GM18870 (cell line): ENCODE data around the gene ANG.

ENCODE experiments used
- ATAC-seq: cut with Tn5 transposase; IDR thresholded peaks from one replicate; pipeline ENCODE4 v1.9.1; 2021; ENCODE audit warnings: moderate library complexity; ENCODE audit not compliant: unreplicated experiment

ANG gene

DNA sequence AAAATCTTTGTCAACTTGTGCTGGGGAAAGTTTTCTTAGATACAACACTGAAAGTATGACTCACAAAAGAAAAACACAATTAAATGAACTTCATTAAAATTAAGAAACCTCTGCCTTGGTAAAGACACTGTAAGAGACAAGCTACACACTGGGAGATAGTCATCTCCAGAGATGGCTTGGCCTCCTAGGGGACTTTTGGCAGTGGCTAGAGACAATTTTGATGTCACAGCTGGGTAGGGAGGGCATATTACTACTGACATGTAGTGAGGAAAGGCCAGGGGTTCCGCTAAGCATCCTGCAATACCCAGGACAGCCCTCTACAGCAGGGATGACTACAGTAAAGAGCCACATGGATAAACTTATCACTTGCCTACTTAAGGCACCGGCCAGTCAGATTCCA, 12.9 kb upstream of the ANG start:
- ATAC-seq, result no peak

DNA sequence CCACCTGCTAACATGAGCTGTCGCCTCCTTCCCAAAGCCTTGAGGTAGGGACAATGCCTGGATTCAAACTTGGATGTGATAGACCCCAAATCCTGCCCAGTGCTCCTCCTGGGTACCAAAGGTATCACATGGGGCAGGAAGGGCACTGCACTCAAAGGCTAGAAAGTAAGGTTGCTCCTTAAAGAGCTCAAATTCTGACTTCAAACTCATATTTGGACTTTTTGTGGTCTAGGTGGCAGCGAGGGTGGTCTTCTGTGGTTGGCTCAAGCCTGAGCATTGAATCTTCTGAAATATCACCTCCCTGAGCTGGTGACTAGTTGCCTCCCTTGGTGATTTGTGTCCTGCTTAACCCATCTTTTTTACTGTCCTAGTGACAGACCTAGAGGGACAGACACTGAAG, 12.5 kb upstream of the ANG start:
- no peak for ATAC-seq

DNA sequence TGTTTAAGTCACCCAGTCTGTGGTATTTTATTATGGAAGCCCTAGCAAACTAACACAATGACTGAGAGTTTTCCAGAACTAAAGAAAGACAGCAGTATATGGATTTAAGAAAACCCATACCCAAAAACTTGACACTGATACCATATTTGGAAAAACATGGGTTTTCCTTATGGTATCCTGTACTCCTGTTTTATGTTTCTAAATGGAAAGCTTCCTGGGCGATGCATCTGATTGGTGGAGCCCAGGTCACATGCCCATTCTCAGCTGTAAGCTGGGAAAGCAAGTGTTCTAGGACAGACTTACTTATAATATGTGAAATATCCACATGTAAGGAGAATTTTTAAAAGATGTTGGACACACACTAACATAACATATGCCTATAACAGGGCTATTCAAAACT, 8.7 kb upstream of the ANG start:
- ATAC-seq, result no peak

DNA sequence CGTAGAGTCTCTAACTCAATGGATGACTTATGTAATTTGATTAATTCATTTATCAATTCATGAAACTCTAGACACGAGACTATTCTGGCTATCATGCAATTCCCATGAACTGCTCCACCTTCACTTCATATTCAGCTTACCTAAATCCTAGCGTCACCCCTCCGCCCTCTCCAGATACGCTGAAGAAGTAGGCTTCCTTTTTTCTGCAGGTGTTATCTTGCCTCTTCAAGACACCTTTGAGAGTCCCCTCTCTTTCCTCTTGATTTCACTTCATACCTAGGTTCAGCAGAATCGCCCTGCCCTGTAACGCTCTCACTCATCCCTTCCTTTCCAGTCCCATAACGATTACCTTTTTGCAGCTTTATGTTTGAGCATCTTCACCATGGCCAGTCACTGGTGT, 8.2 kb upstream of the ANG start:
- no peak for ATAC-seq

DNA sequence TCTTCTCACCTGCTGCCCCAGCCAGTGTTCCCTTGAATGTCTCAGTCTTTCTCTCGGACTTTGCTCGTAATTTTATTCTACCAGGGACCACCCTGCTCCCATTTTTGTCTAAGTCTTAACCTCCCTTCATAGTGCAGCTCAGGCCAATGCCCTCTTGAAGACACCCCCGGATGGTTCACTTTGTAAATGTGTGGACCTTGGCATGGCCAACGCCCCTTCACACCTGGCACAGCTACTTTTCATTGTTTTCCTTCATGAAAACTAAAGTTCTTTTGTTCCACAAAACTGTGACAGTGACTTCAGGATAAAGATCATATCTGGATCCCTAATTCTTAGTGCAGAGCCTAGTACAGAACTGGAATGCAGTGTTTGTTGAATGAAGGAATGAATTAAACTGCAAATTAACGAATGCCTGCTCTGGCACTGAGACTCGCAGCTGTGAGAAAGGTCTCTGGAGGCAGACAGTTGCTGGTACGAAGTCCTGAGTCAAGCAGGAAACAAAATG, 7.7 kb upstream of the ANG start:
- ATAC-seq, result no peak

DNA sequence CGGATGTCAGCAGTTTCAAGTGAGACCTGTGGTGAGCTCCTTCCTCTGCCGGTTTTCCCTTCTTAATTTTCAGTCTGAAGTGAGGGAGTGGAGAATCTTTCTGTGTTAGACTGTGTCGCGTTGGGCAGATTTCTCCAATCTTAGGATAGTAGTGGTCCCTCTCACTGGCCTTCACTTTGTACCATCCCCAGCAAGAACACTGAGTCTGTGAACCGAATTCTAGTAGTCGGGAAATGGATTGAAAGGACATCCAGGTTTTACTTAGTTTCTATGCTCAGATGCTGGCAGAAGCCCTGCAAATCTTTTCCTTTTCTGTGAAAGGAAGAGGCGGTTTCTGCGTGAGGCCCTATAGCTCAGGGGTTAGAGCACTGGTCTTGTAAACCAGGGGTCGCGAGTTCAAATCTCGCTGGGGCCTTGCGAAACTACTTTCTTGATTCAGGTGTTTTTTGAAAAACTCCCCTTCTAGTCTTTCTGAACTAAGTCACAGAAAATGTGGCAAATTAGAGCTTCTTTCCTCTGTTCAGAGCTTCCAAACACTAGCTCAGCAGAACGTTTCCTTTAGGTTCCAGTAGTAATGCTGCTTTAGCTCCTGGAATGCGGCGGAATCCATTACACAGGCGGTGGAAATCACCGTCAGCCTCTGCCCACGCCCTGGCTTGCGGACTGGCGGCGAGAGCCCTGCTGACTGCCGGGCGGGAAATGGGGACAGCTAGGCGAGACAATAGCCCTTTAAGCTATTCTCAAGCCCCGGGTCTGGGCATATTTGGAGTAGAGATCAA, 7.0 kb upstream of the ANG start:
- peak; percentile 23 for ATAC-seq

DNA sequence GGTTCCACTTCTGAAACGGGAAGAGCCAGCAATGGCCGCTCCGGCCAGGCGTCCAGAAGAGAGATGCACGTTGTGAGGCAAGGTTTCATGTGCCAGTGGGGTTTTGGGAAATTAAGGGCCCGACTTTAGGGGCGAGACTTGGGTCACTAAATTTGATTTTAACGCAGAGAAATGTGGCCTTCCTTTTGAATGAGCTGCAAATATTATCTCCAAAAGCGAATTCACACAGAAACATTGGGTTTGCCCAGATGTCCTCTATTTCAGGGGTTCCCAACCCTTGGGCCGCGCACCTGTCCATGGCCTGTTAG, 6.5 kb upstream of the ANG start:
- ATAC-seq, result no peak

DNA sequence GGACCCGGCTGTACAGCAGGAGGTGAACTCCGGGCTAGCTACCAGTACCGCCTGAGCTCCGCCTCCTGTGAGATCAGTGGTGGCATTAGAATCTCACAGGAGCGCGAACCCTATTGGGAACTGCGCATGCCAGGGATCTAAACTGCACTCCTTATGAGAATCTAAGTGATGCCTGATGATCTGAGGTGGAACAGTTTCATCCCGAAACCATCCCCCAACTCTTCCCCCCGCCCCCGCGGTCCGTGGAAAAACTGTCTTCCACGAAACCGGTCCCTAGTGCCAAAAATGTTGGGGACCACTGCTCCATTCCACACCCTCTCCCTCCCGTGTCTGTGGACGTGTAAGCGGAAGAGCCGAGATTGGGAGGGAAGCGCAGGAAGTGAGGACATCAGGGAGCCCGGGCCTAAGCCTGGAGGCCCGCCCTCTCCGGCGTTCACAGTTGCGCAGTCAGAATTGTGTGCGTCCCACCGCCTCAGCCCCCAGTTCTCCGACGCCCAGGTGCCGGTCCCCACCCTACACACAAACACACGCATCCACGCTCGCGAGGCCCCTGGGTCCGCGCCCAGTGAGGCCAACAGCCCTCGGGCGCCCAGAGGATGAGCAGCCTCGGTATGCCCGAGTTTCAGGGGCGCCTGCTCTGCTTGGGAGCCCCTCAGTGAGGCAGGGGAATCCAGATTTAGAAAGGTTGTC, 6.0 kb upstream of the ANG start:
- peak; percentile 29 for ATAC-seq

DNA sequence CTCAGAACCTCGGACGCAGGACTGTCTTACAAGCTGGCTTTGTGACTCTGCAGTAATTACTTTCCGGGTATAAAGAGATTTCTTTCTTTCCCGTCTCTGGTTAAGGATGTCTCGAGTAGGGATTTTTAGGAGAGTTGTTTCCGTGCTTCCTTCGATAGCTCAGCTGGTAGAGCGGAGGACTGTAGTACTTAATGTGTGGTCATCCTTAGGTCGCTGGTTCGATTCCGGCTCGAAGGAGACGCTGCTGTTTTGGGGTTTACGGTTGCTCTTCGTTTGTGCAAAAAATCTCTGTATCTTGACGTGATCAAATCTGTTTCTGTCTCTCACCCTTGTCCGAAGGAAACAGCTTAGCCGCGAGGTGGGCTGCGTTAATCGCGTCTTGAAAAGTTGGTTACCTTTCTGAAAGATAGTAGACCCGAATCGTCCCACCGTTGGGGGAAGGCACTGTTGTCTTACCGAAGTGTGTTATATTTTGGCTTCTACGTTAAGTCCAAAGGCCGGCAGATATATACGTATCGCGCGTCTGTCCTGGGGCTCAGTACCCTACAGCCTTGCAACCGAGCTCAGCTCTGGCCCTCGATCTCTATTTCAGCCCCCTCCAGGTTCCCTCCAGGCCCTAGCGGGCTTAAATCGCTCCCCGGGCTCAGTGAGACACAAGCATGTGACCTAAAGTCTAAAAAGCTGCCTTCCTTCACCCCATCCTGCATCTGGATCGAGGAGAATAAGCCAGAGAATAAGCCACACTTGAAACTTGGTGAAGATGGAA, 5.3 kb upstream of the ANG start:
- ATAC-seq, result peak; percentile 26

DNA sequence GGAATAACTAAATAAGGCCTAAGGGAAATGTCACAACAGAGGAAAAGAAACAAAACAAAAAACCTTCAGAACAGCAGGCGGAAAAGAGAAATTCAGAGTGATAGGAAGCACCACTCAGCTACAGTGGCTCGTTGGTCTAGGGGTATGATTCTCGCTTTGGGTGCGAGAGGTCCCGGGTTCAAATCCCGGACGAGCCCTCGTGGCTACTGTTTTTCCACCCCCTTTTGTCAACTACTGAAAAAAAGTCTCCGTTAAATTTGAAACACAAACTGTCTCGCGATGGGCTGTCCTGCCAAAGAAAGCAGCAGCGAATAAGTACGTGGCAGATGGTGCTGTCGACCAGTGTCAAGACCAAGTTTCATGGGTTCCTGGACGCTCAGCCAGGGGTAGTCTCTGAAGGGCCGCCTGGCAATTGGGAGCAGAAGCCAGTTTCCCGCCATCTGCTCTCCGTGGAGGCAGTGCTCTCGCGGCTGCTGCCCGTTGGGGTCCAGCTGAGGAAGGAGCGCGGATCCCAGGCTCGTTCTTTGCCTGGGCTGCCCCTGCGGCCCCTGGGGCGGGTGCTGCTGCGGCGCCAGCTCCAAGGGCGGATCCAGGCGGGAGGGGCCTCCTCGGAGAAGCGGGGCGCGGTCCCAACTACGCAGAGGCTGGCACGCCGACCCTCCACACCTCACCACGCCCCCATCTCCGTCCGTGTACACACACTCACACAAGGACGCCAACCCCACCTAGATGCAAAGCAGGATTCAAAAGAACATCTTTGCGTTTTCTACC, 4.5 kb upstream of the ANG start, which contains the start of gene RNASE4:
Gene RNASE4, plus strand, starts transcription at position 670 of the 771 bp plus-strand sequence. CDS start 14,812 bp downstream, outside the sequence.
- peak; percentile 35 for ATAC-seq

DNA sequence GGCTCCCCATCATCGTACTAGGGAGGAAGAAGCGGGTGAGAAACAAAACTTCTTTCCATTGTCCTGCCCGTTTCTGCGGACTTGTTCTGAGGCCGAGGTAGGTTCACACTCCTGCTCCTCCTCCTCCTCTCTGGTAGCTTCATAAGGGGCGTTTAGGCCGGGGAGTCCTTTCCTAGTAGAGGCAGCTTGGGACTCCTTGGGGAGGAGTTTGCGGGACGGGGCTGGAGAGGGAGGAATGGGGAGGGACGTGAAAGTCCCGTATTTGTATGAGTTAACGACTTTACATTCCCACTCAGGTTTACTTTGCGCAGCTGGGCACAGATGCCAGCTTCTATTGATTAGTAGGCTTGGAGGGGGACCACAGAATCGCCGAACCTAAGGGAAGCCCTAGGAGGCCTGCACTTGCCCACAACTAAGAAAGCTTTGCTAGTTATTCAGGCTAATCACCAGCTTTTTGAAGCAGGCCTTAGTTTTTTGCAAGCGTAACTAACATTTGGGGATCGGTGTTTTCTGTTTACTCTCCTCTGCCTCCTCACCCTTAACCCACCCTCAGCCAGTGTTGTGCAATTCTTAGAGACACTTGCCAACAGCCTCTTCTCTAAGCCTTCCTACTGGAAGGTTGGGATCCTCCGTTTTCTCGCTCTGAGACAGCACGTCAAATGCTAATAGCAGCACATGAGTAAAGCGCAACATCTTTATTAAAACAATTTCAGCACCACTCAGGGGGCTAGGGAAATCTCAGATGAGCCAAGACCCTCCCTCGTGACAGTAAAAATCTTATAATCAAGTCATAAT, 3.7 kb upstream of the ANG start:
- ATAC-seq, result no peak

DNA sequence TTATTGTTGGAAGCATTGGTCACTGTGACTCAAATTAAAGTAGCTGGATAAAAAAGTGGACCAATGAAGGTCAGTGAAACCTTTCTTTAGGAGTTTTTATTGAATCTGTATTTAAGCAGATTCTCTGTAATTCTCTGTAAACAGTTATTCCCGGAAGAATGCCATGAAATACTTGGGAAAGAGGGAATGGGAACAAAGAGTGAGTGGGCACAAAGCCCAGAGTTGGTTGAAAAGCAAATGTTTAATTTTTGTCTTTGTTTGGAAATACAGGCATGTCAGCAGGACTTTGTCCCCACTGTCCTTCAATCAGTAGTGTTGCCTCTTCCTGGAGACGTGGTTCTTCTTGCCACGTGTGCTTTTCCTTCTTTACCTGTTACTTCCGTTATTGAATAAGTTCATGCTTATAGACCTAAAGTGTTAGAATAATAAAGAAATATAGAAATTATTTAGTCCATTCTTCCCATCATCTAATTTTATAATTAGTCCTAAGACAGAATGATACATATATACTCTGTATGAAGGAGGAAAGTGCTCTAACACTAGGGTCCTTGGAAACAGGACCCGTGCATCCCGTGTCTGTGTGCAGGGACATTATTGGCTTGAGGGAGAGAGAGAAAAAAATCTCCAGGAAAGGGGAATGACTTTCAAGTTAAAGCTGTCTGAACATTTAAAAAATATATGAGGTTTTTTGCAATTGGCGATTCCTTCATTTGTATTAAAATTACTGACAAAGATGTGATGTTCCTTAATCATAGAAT, 2.0 kb upstream of the ANG start:
- no peak for ATAC-seq

DNA sequence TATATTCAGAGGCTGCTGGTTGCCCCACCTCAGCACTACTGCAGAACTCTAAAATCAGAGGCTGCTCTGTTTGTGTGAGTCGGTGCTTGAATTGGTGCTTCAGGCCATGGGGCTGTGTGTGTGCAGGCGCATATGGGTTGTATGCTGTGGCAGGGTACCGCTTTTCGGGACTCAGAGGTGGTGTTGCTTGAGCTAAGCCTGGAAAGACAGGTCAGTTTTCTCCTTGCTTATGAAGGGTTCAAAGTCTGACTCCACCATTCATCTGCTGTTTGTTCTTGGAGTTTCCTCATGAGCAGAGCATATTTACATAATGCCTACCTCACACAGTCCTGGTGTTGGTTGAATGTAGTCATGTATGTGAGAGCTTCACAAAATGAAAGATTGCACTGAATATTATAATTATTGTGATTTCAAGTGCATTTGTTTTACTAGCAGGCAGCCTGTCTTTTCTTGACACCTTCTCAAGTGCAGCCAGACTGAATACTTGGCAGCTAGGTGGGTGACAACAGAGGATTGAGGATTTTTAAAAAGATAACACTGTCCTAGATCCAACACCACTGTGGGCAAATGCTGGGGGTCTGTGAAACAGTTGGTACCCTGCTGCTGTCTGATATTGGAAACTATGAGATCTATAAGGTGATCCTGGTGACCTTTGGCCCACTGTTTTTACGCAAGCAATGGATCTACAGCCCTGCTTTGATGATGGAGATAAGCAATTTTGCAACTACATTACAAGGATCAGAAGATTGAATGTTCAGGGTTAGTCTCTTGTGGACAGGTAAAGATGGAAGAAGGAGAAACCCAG, 1.0 kb upstream of the ANG start:
- no peak for ATAC-seq

DNA sequence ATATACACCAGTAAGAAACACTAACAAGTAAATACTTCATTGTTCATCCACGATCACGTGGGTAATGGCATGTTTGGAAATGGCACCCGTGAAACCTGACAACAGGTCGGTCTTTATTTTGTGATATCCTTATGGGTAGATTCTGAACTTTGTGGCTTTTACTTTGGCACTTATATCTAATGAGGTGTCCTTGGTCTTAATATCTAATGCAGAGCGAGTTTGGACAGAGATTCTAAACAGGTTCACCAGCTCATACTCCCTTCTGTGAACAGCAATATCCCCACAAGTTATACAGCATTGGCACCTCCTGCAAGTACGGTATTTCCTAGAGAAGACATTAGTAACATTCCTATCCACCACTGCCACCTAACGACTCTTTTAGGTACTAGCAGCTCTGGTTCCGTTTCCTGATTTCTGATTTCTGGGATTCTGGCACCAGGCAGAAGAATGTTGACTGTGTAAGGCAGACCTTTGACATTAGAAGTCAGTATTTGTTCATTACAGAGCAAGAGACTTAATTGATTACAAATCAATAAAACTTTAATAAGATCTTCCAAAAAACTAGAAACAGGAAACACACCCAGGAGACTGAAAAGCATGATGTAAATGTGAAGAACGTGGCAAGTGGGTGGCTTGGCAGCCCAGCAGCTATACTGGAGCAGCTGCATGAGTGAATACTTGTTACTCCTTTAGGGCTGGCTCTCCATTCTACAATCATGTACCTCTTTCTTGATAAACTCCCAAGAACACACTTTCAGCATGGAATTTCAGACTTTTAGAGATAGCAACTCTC, 2.5 kb downstream of the ANG start:
- ATAC-seq, result peak; percentile 67

DNA sequence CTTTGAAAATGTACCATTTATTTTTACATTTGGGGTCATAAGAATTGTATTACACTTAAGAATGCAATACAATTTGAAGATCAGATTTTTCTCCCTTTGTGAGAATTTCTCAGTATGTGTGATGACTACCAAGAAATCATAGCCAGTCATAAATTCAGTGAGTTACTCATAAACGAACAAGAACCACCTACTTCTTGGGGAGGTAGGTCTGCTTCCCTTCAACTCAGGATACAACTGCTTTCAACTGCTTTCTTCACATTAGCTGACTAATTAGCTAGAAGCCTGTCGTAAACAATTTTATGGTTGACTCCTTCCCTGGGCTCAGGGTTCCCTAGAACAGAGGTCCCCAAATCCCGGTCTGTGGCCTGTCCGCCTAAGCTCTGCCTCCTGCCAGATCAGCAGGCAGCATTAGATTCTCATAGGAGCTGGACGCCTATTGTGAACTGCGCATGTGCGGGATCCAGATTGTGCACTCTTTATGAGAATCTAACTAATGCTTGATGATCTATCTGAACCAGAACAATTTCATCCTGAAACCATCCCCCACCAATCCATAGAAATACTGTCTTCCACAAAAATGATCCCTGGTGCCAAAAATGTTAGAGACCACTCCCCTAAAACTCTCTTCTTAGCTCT, 3.7 kb downstream of the ANG start:
- no peak for ATAC-seq

DNA sequence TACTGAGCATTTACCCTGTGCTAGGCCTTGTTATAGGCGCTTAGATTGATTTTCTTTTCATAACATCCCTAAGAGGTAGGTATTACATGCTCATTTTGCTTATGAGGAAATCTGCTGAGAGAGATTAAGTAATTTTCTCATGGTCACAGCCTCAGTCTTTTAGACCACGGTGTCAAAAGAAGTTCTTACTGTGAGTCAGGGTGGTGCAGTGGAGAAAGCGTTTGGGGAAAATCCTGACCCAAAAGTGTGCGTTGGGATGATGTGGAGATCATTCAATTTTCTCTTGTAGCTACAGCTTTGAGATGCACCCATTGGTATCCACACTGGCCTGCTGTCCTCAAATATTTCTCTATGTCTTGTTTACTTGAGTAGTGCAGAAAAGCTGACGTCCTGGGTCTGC, 8.2 kb downstream of the ANG start:
- no peak for ATAC-seq

DNA sequence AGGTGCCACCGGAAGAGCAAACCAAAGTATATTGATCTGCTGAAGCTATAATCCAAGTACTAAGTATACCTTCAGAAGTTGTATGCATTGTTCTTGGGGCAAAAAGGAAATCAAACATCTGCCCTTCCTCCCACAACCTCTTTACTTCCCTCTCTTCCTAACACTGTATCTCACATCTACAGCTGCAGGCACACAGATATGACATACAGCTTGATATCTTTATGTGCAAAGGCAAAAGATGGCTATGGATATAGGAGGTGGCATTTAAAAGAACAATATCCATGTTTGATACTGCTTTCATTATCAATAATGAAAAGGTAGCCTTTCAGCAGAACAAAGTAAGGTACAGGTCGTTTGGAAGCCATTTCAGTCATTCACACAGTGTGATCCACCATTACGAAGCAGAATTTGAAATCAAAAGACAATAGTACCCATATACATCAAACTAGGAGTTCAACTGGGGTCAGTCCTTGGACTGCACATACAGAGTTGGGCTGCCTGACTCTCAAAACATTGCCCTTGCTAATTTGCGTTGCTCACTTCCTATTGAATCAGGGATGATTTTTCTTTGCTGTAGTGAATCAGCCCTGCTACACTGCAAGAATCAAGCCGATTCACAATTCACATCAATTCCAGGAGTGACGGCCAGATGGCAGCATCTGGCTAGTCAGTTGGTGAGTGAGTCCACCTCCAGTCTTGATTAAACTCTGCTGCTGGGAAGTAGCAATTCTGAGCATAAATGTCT, 8.9 kb downstream of the ANG start:
- ATAC-seq, result no peak
